Tibial nerve (tissue), 4 donors: ENCODE results near the gene GRPEL1. TPM values are rescaled to one million over a fixed set of nuclear protein-coding genes. Genes with fewer than 3 reads are reported as not detected.
"Not testable (repeated sequence)": the region's sequence is repeated elsewhere in the genome, so short reads cannot be mapped to it uniquely, and the experiment has no call there.

Source experiments
- DNase-seq, 2 donors: peaks; one replicate each; pipeline ENCODE4 v3.0.0-alpha.2; 2019; ENCODE audit warnings: low spot score in 2 of 2
- H3K27ac ChIP-seq, 4 donors: fragments of 200-600 bp; sonication (generic) in 3 of 4; one replicate each; pipeline ENCODE4 v1.5.1; 2017 to 2019; ENCODE audit warnings: mild to moderate bottlenecking in 1 of 4
- H3K27me3 ChIP-seq, 2 donors: fragments of 200-600 bp; sonication (generic) in 1 of 2; one replicate each; pipeline versions ENCODE4 v1.5.1 to v1.6.0; 2017 to 2019
- H3K36me3 ChIP-seq, 3 donors: fragments of 200-600 bp; sonication (generic); one replicate each; pipeline ENCODE4 v1.5.1; 2018 to 2019
- H3K4me1 ChIP-seq, 4 donors: fragments of 200-600 bp; sonication (generic) in 3 of 4; one replicate each; pipeline ENCODE4 v1.5.1; 2017 to 2019
- H3K4me3 ChIP-seq, 4 donors: fragments of 200-600 bp; sonication (generic) in 3 of 4; one replicate each; pipeline ENCODE4 v1.5.1; 2017 to 2019; ENCODE audit warnings: mild to moderate bottlenecking in 1 of 4, moderate library complexity in 1 of 4
- H3K9me3 ChIP-seq, 4 donors: fragments of 200-600 bp; sonication (generic) in 3 of 4; one replicate each; pipeline ENCODE4 v1.5.1; 2017 to 2019
- EP300 ChIP-seq, 2 donors: sonication (generic); formaldehyde crosslinking; IDR thresholded peaks; one replicate each; pipeline ENCODE4 v1.6.1; 2017; ENCODE audit warnings: antibody characterized with exemption in 2 of 2, mild to moderate bottlenecking in 1 of 2
- POLR2A ChIP-seq, 2 donors: fragments of 450-650 bp; IDR thresholded peaks; one replicate each; pipeline ENCODE4 v1.6.1; 2017; ENCODE audit warnings: antibody characterized with exemption in 2 of 2, mild to moderate bottlenecking in 2 of 2, moderate library complexity in 2 of 2
- WGBS, 2 donors: methylation state at CpG; one replicate each; pipeline ENCODE4 v1.1.5; 2018; 5-methylcytosine and 5-hydroxymethylcytosine counted together
- total RNA-seq, 4 donors: library from RNA; depleted of rRNA; stranded (reverse); fragments of >200 nt; gene quantifications; one replicate each; pipeline ENCODE4 v1.1.0, GENCODE V29; 2016
- TF ChIP-seq, protein P1 (sequence below), 5 experiments: fragments of 200-600 bp in 3 of 5; fragments of 450-650 bp in 2 of 5; sonication (generic) in 3 of 5; IDR thresholded peaks; one replicate each; pipeline ENCODE4 v1.5.1; 2016 to 2019; ENCODE audit warnings: antibody characterized with exemption in 5 of 5, mild to moderate bottlenecking in 3 of 5, moderate library complexity in 2 of 5

The GRPEL1 gene
- total RNA-seq, 4 donors from 2014 or later: 11.1 to 13.6 (median 13.3) TPM

DNA sequence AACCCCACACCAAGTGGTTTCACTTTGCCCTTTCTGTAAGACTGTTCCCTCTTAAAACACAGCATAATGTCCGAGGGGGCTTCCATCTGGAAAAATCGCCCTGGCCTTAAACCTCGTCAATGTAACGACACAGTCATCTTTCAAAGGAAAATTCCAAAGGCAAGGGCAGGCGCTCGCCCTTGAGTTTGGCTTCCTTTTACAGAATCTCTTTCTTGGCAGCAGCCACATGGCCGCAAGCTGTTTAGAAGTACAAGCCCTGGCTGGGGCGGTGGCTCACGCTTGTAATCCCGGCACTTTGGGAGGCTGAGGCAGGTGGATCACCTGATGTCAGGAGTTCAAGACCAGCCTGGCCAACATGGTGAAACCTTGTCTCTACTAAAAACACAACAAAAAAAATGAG, 27.1 kb upstream of the GRPEL1 start:
- Histone ChIP-seq H3K27ac (peak overlapping the region in 1 of 4 donors; percentile 61), H3K4me3 (no peak overlapping the region), H3K4me1 (peaks cover 0 to 17% (median 1%) of the 10 kb centered on the region in 4 donors), H3K36me3 (no peaks in the 10 kb centered on the region), H3K27me3 (no peaks in the 10 kb centered on the region), H3K9me3 (no peaks in the 10 kb centered on the region)
- peak in 1 of 2 donors; percentile 15 for DNase-seq
- TF ChIP-seq POLR2A (IDR thresholded peaks at IDR 0.05) (no peak), EP300 (IDR thresholded peaks at IDR 0.05) (no peak)
- TF ChIP-seq, protein P1, sequence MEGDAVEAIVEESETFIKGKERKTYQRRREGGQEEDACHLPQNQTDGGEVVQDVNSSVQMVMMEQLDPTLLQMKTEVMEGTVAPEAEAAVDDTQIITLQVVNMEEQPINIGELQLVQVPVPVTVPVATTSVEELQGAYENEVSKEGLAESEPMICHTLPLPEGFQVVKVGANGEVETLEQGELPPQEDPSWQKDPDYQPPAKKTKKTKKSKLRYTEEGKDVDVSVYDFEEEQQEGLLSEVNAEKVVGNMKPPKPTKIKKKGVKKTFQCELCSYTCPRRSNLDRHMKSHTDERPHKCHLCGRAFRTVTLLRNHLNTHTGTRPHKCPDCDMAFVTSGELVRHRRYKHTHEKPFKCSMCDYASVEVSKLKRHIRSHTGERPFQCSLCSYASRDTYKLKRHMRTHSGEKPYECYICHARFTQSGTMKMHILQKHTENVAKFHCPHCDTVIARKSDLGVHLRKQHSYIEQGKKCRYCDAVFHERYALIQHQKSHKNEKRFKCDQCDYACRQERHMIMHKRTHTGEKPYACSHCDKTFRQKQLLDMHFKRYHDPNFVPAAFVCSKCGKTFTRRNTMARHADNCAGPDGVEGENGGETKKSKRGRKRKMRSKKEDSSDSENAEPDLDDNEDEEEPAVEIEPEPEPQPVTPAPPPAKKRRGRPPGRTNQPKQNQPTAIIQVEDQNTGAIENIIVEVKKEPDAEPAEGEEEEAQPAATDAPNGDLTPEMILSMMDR (IDR thresholded peaks at IDR 0.05): no peak
- WGBS, 2 donors: 38 to 69% methylated on average over 10 of the region's 10 CpGs

DNA sequence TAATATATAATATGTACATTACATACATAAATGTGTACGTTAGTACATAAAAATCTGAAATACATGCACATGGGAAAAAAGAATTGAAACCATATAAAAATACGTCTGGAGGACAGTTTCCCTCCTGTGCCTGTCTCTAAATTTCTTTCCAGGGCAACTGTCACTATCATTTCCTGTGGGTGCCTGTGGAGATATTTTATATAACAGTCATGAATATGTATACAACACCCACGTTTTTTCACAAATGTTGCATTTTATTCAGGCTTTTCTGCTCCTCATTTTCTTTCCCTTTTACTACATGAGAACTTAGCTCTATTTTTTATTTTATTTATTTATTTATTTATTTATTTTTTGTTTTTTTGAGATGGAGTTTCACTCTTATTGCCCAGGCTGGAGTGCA, 24.2 kb upstream of the GRPEL1 start:
- no peak overlapping the region for H3K4me3 ChIP-seq
- WGBS, 2 donors: 58 to 66% methylated on average over 3 of the region's 3 CpGs
- H3K27me3 ChIP-seq: no peaks in the 10 kb centered on the region
- H3K27ac ChIP-seq: no peak overlapping the region
- no peaks in the 10 kb centered on the region for H3K9me3 ChIP-seq
- DNase-seq: no peak
- H3K4me1 ChIP-seq: peaks cover 0 to 36% (median 7%) of the 10 kb centered on the region in 4 donors
- TF ChIP-seq POLR2A (IDR thresholded peaks at IDR 0.05): no peak
- no peak for TF ChIP-seq EP300 (IDR thresholded peaks at IDR 0.05)
- TF ChIP-seq, protein P1 (IDR thresholded peaks at IDR 0.05): no peak
- no peaks in the 10 kb centered on the region for H3K36me3 ChIP-seq

DNA sequence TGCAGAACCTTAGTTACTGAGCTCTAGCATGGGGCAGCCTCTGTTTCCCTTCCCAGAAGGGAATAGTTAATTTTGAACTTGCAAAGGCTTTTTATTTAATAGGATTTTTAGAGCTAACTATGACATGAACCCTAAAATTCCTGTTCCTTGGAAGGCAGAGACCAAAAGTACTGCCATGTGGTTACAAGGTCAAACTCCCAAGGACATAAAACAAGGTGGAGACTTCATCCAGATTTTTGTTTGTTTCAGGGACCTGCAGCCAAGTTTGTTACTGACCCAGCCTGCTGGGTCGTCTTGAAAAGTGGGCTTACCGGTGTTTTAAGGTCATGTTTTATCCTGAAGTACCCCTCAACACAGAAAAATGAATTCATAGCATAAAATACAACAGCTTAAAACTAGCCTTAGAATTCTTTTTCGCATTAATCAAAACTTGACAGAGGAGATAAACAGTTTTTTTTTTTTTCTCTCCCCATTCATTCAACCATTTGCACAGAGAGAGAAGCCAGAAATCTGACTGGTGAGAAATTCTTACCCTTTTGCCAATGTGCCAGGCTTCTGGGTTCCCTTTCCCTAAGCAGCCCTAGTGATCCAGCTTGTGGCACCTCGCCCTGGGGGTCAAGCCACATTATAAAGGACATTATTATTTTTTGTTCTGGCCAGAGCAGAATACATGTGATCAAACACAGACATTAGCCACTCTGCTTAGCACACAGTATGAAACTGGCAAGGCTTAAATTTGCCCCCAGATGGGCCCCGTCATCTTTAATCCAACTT, 21.5 kb upstream of the GRPEL1 start:
- H3K27ac ChIP-seq: peak overlapping the region; percentile 19 to 91 (median 60)
- peaks cover 0 to 36% (median 7%) of the 10 kb centered on the region in 4 donors for H3K4me1 ChIP-seq
- no peaks in the 10 kb centered on the region for H3K9me3 ChIP-seq
- TF ChIP-seq POLR2A (IDR thresholded peaks at IDR 0.05) (no peak), EP300 (IDR thresholded peaks at IDR 0.05) (peak in 1 of 2 donors; percentile 47)
- 23 to 43% methylated on average over 5 of the region's 5 CpGs for WGBS, 2 donors
- no peak overlapping the region for H3K4me3 ChIP-seq
- no peaks in the 10 kb centered on the region for H3K36me3 ChIP-seq
- DNase-seq: no peak
- peaks cover 0 to 11% of the 10 kb centered on the region in 2 donors for H3K27me3 ChIP-seq

DNA sequence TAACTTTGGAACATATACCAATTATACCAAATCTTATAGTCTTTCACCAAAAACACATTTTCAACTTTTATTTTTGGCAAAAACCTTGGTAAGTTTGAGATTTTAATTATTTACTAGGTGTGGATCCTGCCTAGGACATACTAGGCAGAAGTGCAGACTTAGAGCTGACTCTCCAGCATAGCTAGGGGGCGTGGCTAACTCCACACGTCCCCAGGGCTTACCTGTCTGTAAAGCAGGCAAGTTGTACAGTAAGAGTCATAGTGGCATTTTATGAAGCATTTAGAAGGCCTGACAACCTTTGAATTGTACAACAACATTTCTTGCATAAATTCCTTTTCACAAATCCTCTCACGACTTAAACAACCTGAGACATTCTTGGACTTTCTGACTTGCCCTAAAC, 19.2 kb upstream of the GRPEL1 start:
- no peaks in the 10 kb centered on the region for H3K36me3 ChIP-seq
- WGBS, 2 donors: 74 to 78% methylated on average over 3 of the region's 3 CpGs
- TF ChIP-seq EP300 (IDR thresholded peaks at IDR 0.05) (no peak), POLR2A (IDR thresholded peaks at IDR 0.05) (no peak)
- TF ChIP-seq, protein P1 (IDR thresholded peaks at IDR 0.05): no peak
- peaks cover 0 to 35% (median 7%) of the 10 kb centered on the region in 4 donors for H3K4me1 ChIP-seq
- no peaks in the 10 kb centered on the region for H3K9me3 ChIP-seq
- no peak for DNase-seq
- no peak overlapping the region for H3K27ac ChIP-seq
- H3K27me3 ChIP-seq: peaks cover 0 to 17% of the 10 kb centered on the region in 2 donors
- H3K4me3 ChIP-seq: no peak overlapping the region

DNA sequence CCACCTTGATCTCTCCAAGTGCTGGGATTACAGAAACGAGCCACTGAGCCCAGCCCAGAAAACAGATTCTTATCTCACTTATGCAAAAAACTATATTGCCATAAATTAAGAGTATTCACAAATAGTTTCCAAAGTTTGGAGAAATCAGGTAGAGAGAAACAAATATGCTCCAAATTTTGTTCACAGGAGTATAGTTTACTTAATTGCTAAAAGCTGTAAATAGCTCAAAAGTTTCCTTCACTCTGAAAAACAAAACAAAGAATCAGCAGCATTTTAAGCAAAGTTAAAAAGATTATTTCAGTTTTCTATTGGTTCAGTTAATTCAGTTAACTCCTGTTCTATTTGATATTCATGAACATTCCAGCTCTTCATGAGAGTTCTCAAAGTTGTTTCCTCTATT, 18.5 kb upstream of the GRPEL1 start:
- Histone ChIP-seq H3K27ac (no peak overlapping the region), H3K9me3 (no peaks in the 10 kb centered on the region), H3K36me3 (no peaks in the 10 kb centered on the region), H3K4me3 (no peak overlapping the region), H3K4me1 (peaks cover 0 to 29% (median 7%) of the 10 kb centered on the region in 4 donors), H3K27me3 (peaks cover 0 to 17% of the 10 kb centered on the region in 2 donors)
- 32 to 46% methylated on average over 1 of the region's 1 CpG for WGBS, 2 donors
- TF ChIP-seq EP300 (IDR thresholded peaks at IDR 0.05) (no peak), POLR2A (IDR thresholded peaks at IDR 0.05) (no peak)
- TF ChIP-seq, protein P1 (IDR thresholded peaks at IDR 0.05): no peak
- no peak for DNase-seq

DNA sequence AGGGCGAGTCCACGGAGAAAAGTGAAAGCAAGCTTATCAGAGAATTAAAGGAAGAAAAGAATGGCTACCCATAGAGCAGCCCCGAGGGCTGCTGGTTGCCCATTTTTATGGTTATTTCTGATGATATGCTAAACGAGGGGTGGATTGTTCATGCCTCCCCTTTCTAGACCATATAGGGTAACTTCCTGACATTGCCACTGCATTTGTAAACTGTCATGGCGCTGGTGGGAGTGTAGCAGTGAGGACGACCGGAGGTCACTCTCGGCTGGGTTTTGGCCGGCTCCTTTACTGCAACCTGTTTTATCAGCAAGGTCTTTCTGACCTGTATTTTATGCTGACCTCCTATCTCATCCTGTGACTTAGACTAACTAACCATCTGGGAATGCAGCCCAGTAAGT, 16.7 kb upstream of the GRPEL1 start:
- H3K27me3 ChIP-seq: peaks cover 0 to 17% of the 10 kb centered on the region in 2 donors
- H3K9me3 ChIP-seq, H3K27ac ChIP-seq, H3K36me3 ChIP-seq, DNase-seq: not testable (repeated sequence)
- H3K4me1 ChIP-seq: peaks cover 0 to 15% (median 4%) of the 10 kb centered on the region in 4 donors
- WGBS, 2 donors: 52 to 64% methylated on average over 9 of the region's 9 CpGs
- H3K4me3 ChIP-seq: peak overlapping the region in 1 of 4 donors; percentile 1
